ENCODE data around the gene ISM1. TPM values are rescaled to one million over a fixed set of nuclear protein-coding genes. Genes with fewer than 3 reads are reported as not detected.

Gene ISM1
- 1.7 TPM for total RNA-seq

GRCh38 chr20:13220904-13221297 lies at the start of gene ISM1:
Gene ISM1, plus strand, starts transcription at chr20:13221274. Its CDS starts 503 bp downstream, at chr20:13221777.
- ATAC-seq = peak; percentile 39

GRCh38 chr20:13173201-13173600 lies 47.9 kb upstream of the ISM1 start:
- ATAC-seq = peak; percentile 77

DNA sequence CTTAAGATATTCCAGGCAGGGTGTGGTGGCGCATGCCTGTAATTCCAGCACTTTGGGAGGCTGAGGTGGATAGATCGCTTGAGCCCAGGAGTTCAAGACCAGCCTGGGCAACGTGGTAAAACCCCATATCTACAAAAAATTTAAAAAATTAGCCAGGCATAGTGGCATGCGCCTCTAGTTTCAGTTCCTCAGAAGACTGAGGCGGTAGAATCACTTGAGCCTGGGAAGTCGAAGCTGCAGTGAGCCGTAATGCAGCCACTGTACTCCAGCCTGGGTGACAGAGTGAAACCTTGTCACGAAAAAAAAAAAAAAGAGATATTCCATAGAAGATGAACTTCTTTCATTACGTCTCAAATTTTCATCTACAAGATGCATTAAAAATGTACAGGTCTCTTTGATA lies 46.7 kb upstream of the ISM1 start:
- no peak for ATAC-seq

- no peak for ATAC-seq
Observed at GRCh38 chr20:13180986-13181889, 39.8 kb upstream of the ISM1 start.

DNA sequence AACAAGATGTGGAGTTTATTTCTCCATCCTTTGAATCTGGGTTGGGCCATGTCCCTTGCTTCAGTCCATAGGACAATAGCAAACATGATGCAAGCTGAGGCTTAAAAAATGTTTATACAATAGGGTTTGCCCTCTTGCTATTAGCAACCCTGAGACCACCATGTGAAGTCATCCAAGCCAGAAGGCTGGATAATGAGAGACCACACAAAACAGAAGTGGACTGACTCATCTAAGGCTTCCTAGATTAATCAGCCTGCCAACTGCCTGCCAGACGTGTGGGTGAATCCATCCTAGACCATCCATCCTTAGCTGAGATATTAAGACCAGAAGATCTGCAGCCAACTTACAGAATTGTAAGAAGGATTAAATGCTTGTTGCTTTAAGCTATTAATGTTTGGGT lies 38.1 kb upstream of the ISM1 start:
- no peak for ATAC-seq

DNA sequence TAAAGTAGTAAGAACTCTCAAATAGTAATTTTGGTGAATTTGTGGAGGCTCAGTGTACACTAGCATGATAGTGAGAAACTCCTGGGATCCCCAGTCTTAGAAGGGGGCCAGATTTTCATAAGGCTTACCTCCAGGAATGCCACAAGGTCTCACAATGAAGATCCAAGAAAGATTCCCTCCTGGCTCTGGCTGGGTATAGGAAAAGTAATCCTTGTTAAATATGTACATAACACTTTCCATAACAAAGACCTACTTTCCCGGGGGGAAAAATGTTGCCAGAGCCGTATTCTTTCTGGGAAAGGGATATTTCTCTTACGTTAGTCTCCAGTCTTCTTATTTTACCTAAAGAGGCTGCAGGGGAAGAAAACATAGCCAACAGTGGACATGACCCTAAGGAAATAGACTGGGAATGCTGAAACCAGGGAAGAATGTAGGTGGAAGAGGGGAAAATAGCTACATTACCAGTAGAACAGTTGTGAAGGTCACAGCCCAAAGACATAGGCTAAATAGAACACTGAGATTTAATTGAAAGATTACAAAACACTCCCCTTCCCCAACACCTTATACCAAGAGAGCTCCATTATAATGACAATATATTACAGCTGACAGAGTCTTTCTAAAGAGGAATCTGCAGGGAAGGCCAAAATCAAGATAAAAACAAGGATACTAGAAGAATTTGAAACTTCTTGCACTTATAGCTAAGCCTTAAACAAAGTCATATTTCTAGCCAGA lies 34.9 kb upstream of the ISM1 start:
- no peak for ATAC-seq

DNA sequence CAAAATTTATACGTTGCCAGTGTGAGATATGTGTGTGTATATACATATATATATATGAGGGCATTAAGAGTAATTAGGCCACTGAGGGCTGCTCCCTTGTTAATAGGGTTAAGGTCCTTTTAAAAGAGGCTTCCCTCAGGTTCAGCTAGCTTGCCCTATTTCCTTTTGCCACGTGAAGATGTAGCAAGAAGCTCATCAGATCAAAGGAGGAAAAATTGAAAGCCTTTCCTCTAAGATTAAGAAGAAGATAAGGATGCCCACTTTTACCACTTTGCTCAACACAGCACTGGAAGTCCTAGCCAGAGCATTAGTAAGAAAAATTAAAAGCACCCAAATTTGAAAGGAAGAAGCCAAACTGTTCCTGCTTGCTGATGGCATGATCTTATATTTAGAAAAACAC lies 33.2 kb upstream of the ISM1 start:
- no peak for ATAC-seq

DNA sequence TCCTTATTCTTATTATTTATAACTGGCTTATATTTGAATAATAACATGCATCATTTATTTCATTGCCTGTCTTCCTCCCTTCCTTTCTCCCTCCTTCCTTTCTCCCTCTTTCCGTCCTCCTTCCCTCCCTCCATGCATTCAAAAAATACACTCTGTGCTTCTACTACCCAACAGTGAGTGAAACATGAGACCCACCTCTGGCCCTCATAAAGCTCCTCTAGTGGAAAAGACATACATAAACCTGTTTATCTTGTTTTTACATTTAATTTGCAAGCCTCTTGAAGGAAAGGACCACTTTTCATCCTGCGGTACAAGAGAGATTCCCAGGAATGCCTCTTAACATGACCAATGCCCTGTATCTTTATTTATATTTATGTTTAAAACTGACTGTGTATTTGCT lies 21.8 kb upstream of the ISM1 start:
- no peak for ATAC-seq

DNA sequence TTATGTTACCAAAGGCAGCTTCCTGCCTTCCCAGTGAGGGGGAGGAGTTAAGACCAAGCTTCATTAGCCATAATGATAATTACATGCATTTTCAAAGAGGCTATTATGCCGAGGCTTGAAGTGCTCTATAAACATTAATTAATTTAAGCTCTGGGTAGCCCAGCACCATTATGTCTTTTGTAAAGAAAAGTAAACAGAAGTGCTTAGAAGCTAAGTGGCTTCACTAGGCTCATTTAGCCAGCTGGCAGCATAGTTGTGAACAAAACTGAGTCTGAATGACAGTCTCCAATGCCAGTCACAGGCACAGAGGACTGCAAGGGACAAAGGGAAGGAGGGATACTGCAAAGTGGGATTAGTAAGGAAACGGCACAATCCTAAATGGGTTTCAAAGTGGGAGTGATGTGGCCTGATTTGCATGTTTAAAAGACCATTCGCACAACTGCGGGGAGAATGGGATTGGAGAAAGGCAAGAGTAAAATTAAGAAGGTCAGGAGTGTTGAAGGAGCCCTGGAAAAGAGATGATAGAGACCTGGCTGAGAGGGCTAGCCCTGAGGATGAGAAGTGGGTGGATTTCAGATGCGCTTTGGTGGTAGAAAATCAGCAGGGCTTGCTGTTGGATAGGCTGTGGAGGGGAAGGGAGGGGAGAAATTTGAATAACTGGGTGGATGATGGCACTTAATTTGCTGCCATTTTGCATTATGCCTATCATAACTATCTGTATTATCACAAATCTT lies 20.1 kb upstream of the ISM1 start:
- no peak for ATAC-seq

DNA sequence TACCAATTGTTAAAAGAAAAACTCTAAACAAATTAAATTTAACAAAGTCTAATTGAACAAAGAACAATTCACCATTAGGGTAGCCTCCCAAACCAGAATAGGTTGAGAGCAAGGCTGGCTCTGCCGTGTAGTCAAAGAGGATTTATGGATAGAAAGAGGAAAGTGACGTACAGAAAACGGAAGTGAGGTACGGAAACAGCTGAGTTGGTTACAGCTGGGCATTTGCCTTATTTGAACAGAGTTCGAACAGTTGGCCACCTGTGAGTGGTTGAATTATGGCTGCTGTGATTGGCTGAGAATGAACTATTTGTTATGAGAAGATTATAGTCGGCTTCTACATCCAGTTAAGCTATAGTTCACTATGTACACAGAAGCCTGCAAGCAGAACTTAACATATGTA lies 18.5 kb upstream of the ISM1 start:
- ATAC-seq = no peak

- peak; percentile 82 for ATAC-seq
Observed at GRCh38 chr20:13205425-13205824, 15.6 kb upstream of the ISM1 start.

DNA sequence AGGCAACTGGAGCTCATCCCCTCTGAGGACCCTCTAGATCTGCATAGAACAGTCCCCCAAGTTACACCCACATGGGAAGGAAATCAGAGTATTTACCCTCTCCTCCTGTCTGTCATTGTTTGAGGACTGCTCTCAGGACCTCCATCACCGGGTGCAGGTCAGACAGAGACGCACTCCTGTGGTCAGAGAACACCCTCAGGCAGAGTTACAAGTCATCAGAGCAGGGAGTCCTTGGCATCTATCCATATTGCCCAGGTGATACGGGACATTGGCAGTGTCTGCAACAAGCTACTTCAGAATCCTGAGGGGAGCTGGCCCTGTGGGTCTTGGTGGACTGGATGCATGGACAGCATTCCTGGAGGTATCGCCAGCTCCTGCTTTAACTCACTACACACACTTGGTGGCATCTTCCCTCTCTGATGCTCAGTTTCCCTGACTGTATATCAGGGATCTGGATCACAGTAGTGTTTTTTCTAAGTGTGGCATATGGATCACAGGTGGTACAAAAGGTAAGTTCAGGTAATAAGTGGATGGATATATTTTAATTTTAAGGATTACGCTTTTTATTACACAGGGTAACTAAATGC lies 15.1 kb upstream of the ISM1 start:
- peak; percentile 17 for ATAC-seq

GRCh38 chr20:13207016-13207415 lies 14.1 kb upstream of the ISM1 start:
- ATAC-seq = no peak

GRCh38 chr20:13211956-13212618 lies 9.0 kb upstream of the ISM1 start:
- peak; percentile 61 for ATAC-seq

GRCh38 chr20:13212750-13213149 lies 8.3 kb upstream of the ISM1 start:
- no peak for ATAC-seq

GRCh38 chr20:13213335-13213734 lies 7.7 kb upstream of the ISM1 start:
- no peak for ATAC-seq

- no peak for ATAC-seq
Observed at GRCh38 chr20:13216533-13216932, 4.5 kb upstream of the ISM1 start.

DNA sequence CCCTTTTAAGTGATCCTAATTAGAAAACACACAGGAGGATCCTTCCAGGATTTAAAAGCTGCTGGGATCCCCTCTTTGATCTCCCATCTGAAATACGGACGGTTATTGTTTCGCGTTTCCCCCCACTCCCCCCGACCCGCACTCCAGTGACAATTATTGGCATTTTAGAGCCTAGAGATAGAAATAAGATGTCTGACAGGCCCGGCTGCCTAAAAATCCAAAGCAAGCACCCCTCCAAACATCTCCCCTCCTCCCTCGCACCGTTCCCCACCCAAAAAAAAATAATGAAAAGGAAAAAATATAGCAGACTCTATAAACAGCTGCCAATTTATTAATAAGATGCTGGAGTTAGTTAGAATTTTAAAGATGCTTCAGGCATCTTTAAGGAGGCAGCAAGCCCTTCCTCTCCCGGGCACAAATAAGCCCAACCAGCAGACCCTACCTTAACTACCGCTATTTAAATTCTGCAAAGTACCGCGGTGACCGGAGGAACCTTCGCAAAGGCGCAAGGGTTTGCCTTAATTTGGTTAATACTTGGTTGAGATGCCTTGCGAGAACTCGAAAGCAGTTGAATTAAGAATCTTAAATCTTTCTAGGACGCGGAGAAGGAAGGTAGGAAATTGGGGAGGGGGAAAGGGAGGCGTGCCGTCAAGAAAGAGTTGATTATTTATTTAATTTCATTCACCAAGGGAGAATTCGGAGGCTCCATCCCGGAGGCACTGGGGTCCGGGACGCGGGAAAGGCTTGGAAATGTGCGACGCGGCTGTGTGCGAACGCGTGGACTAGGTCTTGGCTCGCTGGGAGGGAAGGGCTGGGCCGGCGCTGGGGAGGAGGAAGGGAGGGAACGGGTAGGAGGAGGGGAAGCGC lies 1.5 kb upstream of the ISM1 start:
- no peak for ATAC-seq

DNA sequence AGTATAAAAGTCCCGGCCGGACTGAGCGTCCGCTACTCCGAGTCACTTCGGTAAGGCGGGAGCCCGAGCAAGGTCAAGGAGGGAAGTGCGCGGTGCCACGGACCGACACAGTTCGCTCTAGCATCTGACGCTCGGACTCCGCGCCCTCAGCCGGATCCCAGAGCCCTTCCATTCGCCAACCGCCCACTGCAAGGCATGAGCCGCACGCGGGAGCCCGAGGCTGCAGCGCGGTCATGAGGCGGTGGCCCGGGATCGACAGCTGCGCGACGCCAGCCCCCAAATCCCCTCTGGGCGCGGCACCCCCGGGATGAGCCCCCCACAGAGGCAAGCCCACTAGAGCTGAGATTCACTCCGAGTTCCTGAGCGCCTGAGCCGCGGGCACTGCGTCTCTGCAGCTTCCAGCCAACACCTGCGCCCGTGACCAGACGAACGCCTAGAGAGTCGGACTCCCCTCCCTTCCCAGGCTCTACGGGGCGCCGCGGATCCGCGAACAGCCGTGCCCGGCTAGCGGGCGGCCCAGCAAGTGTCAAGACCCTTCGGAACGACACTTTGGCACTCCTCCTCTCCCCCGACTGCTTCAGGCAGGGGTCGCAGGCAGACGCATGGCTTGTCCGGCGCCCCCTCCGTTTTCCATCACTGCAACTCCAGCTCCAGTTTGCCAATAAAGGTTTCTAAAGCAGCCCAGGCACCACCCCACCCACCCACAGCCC lies 725 bp upstream of the ISM1 start:
- peak; percentile 61 for ATAC-seq

- no peak for ATAC-seq
Observed at GRCh38 chr20:13221313-13221672, 219 bp downstream of the ISM1 start.
